Measurements from ENCODE around the gene CEP128.

DNA sequence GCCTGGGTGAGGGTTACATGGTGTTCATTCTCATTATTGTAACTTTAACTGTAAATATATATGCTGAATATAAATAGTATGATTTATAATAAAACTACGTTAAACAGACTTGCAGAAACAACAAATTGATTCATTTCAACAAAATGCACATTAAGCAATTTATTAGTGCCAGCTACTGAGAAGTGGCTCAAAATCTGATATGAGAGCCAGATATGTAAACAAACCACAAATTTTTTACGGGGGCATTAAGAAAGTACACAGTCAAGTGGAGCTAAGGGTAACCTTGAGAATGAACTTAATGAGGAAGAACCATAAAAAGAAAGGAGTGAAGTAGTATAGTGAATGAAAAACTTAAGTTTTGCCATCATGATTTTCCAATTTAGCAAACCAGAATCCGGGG, 40.3 kb downstream of the CEP128 start:
- TF ChIP-seq NR2C2 (CRISPR knock-in tag; IDR thresholded peaks at IDR 0.05) (no peak), CTCF (IDR thresholded peaks at IDR 0.05) (no peak), GABPB1 (CRISPR knock-in tag; IDR thresholded peaks at IDR 0.05) (no peak), USF2 (CRISPR knock-in tag; IDR thresholded peaks at IDR 0.05) (no peak), TCF7 (CRISPR knock-in tag; IDR thresholded peaks at IDR 0.05; ENCODE audit: low read depth) (no peak), ARID4B (CRISPR knock-in tag; IDR thresholded peaks at IDR 0.05; ENCODE audit: borderline replicate concordance) (no peak), E2F5 (CRISPR knock-in tag; IDR thresholded peaks at IDR 0.05) (no peak), ZNF532 (CRISPR knock-in tag; IDR thresholded peaks at IDR 0.05; ENCODE audit: borderline replicate concordance) (no peak)

Data from WTC11 (cell line).